Chondrocyte (in vitro differentiated cells): Measurements from ENCODE around the gene CYP4F8. TPM values are rescaled to one million over a fixed set of nuclear protein-coding genes. Genes with fewer than 3 reads are reported as not detected.

Experiments used
- DNase-seq: peaks from one replicate; pipeline ENCODE4 v3.0.0; 2021; ENCODE audit warnings: mixed read lengths, low spot score
- H3K27ac Mint-ChIP-seq: one replicate; pipeline ENCODE4 v1.8.0; 2021; ENCODE audit warnings: mild to moderate bottlenecking, moderate library complexity, mixed read lengths; ENCODE audit not compliant: unreplicated experiment
- H3K27me3 Mint-ChIP-seq: 2 replicates; pipeline ENCODE4 v1.8.0; 2021; ENCODE audit warnings: low read depth, mixed read lengths
- H3K36me3 Mint-ChIP-seq: 2 replicates; pipeline ENCODE4 v1.8.0; 2021; ENCODE audit warnings: low read depth, mixed read lengths
- H3K4me1 Mint-ChIP-seq: 2 replicates; pipeline ENCODE4 v1.8.0; 2021; ENCODE audit warnings: low read depth, mild to moderate bottlenecking, mixed read lengths
- H3K4me3 Mint-ChIP-seq: one replicate; pipeline ENCODE4 v1.8.0; 2021; ENCODE audit warnings: mild to moderate bottlenecking, moderate library complexity, mixed read lengths; ENCODE audit not compliant: unreplicated experiment
- H3K9me3 Mint-ChIP-seq: 2 replicates; pipeline ENCODE4 v1.8.0; 2021; ENCODE audit warnings: low read depth, mixed read lengths
- CTCF ChIP-seq: fragments of 200-600 bp; sonication (generic); IDR thresholded peaks from 2 replicates; pipeline ENCODE4 v1.5.0; 2021; ENCODE audit warnings: antibody characterized with exemption, mild to moderate bottlenecking, moderate library complexity
- total RNA-seq: library from RNA; stranded (reverse); gene quantifications from 3 replicates; pipeline ENCODE4 v1.2.1, GENCODE V29; 2021

CYP4F8 gene
- total RNA-seq, 1 donor from 2014 or later, result not detected

- Mint-ChIP-seq H3K36me3 (no peaks in the 10 kb centered on the region), H3K4me1 (no peaks in the 10 kb centered on the region), H3K27me3 (peaks cover 3% of the 10 kb centered on the region), H3K9me3 (peaks cover 19% of the 10 kb centered on the region), H3K27ac (no peak overlapping the region), H3K4me3 (no peak overlapping the region)
- no peak for DNase-seq
- TF ChIP-seq CTCF, result no peak
These were observed 20.2 kb downstream of the CYP4F8 start for GRCh38 chr19:15635016-15635805.

- Mint-ChIP-seq H3K27ac (no peak overlapping the region), H3K9me3 (peaks cover 19% of the 10 kb centered on the region), H3K36me3 (no peaks in the 10 kb centered on the region), H3K4me3 (no peak overlapping the region), H3K27me3 (peaks cover 3% of the 10 kb centered on the region), H3K4me1 (no peaks in the 10 kb centered on the region)
- no peak for DNase-seq
- no peak for TF ChIP-seq CTCF
These were observed 21.0 kb downstream of the CYP4F8 start for GRCh38 chr19:15636026-15636425.

- no peak for DNase-seq
- Mint-ChIP-seq H3K4me1 (no peaks in the 10 kb centered on the region), H3K27ac (no peak overlapping the region), H3K4me3 (no peak overlapping the region), H3K9me3 (peaks cover 13% of the 10 kb centered on the region), H3K36me3 (no peaks in the 10 kb centered on the region), H3K27me3 (no peaks in the 10 kb centered on the region)
- no peak for TF ChIP-seq CTCF
These were observed 24.6 kb downstream of the CYP4F8 start for GRCh38 chr19:15639596-15639995.

GRCh38 chr19:15640294-15640903 lies 25.4 kb downstream of the CYP4F8 start, which contains the start of gene CYP4F3:
Gene CYP4F3, plus strand, starts transcription at chr19:15640897. Its CDS starts 519 bp downstream, at chr19:15641416.
- Mint-ChIP-seq H3K36me3 (no peaks in the 10 kb centered on the region), H3K27me3 (no peaks in the 10 kb centered on the region), H3K9me3 (peaks cover 6% of the 10 kb centered on the region), H3K4me1 (no peaks in the 10 kb centered on the region), H3K27ac (no peak within 1 kb of the TSS), H3K4me3 (no peak within 1 kb of the TSS)
- TF ChIP-seq CTCF, result no peak
- DNase-seq, result no peak

- H3K4me1 Mint-ChIP-seq, result no peaks in the 10 kb centered on the region
- no peak overlapping the region for H3K4me3 Mint-ChIP-seq
- H3K27ac Mint-ChIP-seq, result no peak overlapping the region
- H3K36me3 Mint-ChIP-seq, result no peaks in the 10 kb centered on the region
- peaks cover 6% of the 10 kb centered on the region for H3K9me3 Mint-ChIP-seq
- DNase-seq, result no peak
- H3K27me3 Mint-ChIP-seq, result no peaks in the 10 kb centered on the region
- no peak for TF ChIP-seq CTCF
These were observed 26.0 kb downstream of the CYP4F8 start for GRCh38 chr19:15640904-15641597.
